Tibial nerve (tissue), 4 donors: ENCODE results near the gene CEP164.

Experiments used
- CTCF ChIP-seq, 5 experiments: fragments of 200-600 bp in 3 of 5; fragments of 450-650 bp in 2 of 5; sonication (generic) in 3 of 5; IDR thresholded peaks; one replicate each; pipeline ENCODE4 v1.5.1; 2016 to 2019; ENCODE audit warnings: antibody characterized with exemption in 5 of 5, mild to moderate bottlenecking in 3 of 5, moderate library complexity in 2 of 5
- EP300 ChIP-seq, 2 donors: sonication (generic); formaldehyde crosslinking; IDR thresholded peaks; one replicate each; pipeline ENCODE4 v1.6.1; 2017; ENCODE audit warnings: antibody characterized with exemption in 2 of 2, mild to moderate bottlenecking in 1 of 2
- POLR2A ChIP-seq, 2 donors: fragments of 450-650 bp; IDR thresholded peaks; one replicate each; pipeline ENCODE4 v1.6.1; 2017; ENCODE audit warnings: antibody characterized with exemption in 2 of 2, mild to moderate bottlenecking in 2 of 2, moderate library complexity in 2 of 2

DNA sequence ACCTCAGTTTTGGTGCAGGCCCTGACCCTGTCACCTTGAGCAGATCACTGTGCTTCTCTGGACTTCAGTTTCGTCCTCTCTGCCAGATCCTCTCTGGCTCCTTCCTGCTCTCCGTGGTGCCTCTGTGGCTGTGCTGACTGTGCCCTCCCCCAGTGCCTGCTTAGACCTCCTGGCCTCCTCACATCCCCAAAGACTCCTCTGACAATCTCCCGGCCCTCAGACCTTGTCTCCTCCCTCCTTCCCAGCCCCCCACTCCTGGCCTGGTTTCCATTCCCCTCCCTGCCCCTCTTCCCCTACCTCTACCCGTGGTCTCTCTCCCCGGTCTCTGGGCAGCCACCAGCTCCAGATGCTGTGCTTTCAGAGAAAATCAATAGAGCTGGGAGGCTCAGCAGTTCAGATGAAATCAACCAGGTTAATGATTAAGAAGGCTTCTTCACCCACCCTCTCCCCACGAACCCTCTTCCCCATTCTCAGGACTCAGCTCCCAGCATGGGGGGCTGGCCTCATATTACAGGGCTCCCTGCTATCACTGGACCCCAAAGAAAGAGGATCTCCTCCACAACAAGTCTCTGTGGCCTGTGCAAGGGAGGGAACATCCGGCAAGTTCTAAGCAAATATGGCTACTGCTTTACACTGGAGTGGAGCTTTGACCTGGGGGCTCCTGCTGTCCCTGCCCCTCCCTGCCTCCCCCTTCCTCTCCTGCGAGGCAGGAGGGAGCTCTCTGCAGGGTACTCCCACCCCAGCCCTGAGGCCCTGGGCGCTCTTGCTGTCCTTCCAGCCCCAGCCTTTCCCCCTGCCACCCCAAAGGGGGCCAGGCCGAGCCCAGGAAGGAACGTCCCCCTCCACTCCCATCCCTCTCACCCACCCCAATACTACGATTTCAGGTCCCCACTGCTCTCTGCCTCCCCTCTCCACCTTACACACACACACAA, 28.0 kb upstream of the CEP164 start:
- no peak for TF ChIP-seq EP300 (IDR thresholded peaks at IDR 0.05)
- no peak for TF ChIP-seq CTCF (IDR thresholded peaks at IDR 0.05)
- TF ChIP-seq POLR2A (IDR thresholded peaks at IDR 0.05), result no peak
